Measurements from ENCODE around the gene RANBP17. TPM values are rescaled to one million over a fixed set of nuclear protein-coding genes. Genes with fewer than 3 reads are reported as not detected.

Gene RANBP17
- total RNA-seq, 2 experiments from 2014 or later, result not detected

- Mint-ChIP-seq H3K27ac (no peak overlapping the region), H3K4me1 (ENCODE audit: low read depth) (no peaks in the 10 kb centered on the region), H3K4me3 (no peak overlapping the region), H3K9me3 (peaks cover 18% of the 10 kb centered on the region), H3K27me3 (peaks cover 2% of the 10 kb centered on the region), H3K36me3 (ENCODE audit: low read depth) (no peaks in the 10 kb centered on the region)
- intact Hi-C loops (cut with micrococcal nuclease), result no loop called here
- TF ChIP-seq CTCF (IDR thresholded peaks at IDR 0.05), result no peak
- ChIA-PET POLR2A (no interaction called here), CTCF (no interaction called here)
- DNase-seq (no peak), ATAC-seq (no peak)
Observed at GRCh38 chr5:171252674-171253073, 390.9 kb downstream of the RANBP17 start.

GRCh38 chr5:171258737-171259415 lies 397.1 kb downstream of the RANBP17 start:
- ChIA-PET CTCF (no interaction called here), POLR2A (no interaction called here)
- H3K9me3 Mint-ChIP-seq, result no peaks in the 10 kb centered on the region
- no peak for TF ChIP-seq CTCF (IDR thresholded peaks at IDR 0.05)
- intact Hi-C loops (cut with micrococcal nuclease), result no loop called here
- peaks cover under 1% of the 10 kb centered on the region for H3K4me1 Mint-ChIP-seq (ENCODE audit: low read depth)
- ATAC-seq (no peak), DNase-seq (no peak)
- H3K36me3 Mint-ChIP-seq (ENCODE audit: low read depth), result no peaks in the 10 kb centered on the region
- no peaks in the 10 kb centered on the region for H3K27me3 Mint-ChIP-seq
- H3K4me3 Mint-ChIP-seq, result no peak overlapping the region
- H3K27ac Mint-ChIP-seq, result no peak overlapping the region

GRCh38 chr5:171261361-171261760 lies 399.5 kb downstream of the RANBP17 start:
- Mint-ChIP-seq H3K4me1 (ENCODE audit: low read depth) (peaks cover 10% of the 10 kb centered on the region), H3K4me3 (no peak overlapping the region), H3K27me3 (no peaks in the 10 kb centered on the region), H3K9me3 (no peaks in the 10 kb centered on the region), H3K36me3 (ENCODE audit: low read depth) (no peaks in the 10 kb centered on the region), H3K27ac (no peak overlapping the region)
- DNase-seq (no peak), ATAC-seq (no peak)
- no peak for TF ChIP-seq CTCF (IDR thresholded peaks at IDR 0.05)
- ChIA-PET POLR2A (no interaction called here), CTCF (interaction anchor here (1.3 kb wide), 1 partner anchor 15 kb away, joined by 3 read pairs; no protein-coding TSS in a partner anchor)
- intact Hi-C loops (cut with micrococcal nuclease), result no loop called here

GRCh38 chr5:171261904-171262303 lies 400.1 kb downstream of the RANBP17 start:
- H3K27ac Mint-ChIP-seq, result no peak overlapping the region
- DNase-seq, result no peak

More at GRCh38 chr5:171261904-171262303, 400.1 kb downstream of the RANBP17 start:
- Mint-ChIP-seq H3K27me3 (no peaks in the 10 kb centered on the region), H3K4me3 (no peak overlapping the region), H3K4me1 (ENCODE audit: low read depth) (peaks cover 10% of the 10 kb centered on the region), H3K36me3 (ENCODE audit: low read depth) (no peaks in the 10 kb centered on the region), H3K9me3 (no peaks in the 10 kb centered on the region)
- intact Hi-C loops (cut with micrococcal nuclease), result no loop called here
- ATAC-seq, result no peak
- no peak for TF ChIP-seq CTCF (IDR thresholded peaks at IDR 0.05)
- ChIA-PET CTCF (interaction anchor here (1.3 kb wide), 1 partner anchor 15 kb away, joined by 3 read pairs; no protein-coding TSS in a partner anchor), POLR2A (no interaction called here)

Measured in activated CD8-positive, alpha-beta T cell treated with anti-CD3 and anti-CD28 coated beads for 36 hours (primary cell).